Fibroblast of skin of right quadriceps (primary cell): ENCODE measurements around the gene HHIPL1.

Experiments used
- DNase-seq: peaks from one replicate; pipeline ENCODE4 v3.0.0-alpha.2; 2013

Gene HHIPL1

DNA sequence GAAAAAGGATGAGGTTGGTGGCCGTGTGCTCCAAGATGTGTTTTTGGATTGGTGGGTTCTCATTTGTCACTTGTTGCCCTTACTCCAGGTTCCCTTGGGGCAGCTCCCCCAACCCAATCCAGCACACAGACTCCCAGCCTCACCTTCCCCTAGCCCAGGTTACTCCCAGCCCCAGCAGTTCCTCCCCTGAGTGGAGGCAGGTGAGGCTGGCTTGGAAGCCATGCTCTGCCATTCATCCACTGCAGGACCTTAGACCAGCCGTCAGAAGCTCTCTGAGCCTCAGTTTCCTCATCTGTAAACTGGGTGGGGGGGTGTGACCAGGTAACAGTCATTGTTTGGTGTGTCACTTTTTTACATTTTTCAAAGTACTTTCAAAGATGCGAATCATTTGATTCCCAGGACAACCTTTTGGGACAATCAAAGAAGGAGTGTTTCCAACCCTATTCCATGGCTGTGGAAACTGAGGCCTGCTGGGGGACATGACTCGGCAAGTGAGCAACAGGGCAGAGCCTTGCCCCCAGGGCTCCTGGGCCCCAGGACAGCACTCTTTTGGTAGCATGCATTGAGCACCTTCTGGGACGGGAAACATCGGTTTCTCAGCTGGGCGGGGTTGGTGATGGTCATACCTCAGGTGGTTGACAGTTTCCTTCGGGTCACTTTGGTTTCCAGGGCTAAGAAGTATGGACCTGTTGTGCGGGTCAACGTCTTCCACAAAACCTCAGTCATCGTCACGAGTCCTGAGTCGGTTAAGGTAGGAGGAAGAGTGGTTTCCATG, 46.4 kb downstream of the HHIPL1 start:
- DNase-seq = no peak

DNA sequence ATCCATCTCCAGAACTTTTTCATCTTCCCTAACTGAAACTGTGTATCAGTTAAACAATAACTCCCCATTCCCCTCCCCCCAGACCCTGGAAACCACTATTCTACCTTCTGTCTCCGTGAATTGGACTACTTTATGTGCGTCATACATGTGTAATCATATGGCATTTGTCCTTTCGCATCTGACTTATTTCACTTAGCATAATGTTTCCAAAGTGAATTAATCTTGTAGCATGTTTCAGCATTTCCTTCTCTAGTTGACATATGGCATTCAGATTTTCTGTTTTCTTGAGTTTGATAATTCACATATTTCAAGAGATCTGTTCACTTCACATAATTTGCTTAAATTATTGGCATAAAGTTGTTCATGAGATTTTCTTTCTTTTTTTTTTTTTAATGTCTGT, 49.0 kb downstream of the HHIPL1 start:
- DNase-seq = no peak

DNA sequence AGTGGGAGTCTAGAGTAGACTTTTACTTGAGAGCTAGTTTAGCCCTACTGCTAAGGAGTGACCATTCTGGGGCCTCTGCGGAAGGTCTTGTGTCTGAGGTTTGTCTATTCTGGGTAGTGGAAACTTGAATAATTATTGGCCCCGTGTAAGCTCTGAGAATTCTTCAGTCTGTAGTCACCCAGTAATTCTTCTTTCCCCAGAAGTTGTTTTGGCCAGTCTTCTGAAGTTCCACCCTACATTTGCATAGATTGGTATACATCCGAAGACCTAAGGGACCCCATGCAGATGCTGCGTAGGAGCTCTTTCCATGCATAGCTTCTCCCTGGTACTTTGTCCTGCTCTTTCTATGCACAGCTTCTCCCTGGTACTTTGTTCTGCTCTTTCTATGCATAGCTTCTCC, 52.0 kb downstream of the HHIPL1 start:
- no peak for DNase-seq

DNA sequence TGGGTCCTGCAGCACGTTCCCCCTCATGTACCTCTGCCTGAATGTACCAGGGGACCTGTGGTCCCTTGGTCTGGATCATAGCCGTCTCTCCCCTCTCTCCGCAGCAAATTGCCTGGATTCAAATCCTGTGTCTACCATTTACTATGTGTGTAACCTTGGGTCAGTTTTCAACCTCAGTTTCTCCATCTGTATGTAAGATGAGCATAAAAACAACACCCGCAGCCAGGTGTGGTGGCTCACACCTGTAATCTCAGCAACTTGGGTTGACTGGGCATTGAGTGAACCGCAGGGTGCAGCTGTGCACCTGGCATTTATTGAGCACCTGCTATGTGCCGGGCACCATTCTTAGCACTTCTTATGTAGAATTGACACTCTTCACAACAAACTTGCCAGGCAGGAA, 53.3 kb downstream of the HHIPL1 start:
- no peak for DNase-seq

DNA sequence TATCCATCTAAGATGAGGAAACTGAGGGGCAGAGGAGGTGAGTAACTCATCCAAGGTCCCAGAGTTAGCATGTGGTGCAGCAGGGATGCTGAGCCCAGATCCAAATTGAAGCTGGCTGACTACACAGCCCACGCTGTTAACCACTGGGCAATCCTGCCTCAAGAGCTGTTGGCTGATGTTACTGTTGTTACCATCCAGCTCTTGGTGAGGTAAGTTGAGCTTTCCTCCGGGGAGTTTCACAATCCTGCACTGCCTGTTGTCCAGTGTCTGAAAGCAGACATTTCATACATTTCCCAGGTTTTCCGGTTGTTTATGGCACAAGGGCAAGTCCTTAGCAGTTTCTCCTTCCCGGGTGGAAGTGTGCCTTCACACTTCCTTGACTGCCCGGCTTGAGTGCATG, 53.7 kb downstream of the HHIPL1 start:
- no peak for DNase-seq

DNA sequence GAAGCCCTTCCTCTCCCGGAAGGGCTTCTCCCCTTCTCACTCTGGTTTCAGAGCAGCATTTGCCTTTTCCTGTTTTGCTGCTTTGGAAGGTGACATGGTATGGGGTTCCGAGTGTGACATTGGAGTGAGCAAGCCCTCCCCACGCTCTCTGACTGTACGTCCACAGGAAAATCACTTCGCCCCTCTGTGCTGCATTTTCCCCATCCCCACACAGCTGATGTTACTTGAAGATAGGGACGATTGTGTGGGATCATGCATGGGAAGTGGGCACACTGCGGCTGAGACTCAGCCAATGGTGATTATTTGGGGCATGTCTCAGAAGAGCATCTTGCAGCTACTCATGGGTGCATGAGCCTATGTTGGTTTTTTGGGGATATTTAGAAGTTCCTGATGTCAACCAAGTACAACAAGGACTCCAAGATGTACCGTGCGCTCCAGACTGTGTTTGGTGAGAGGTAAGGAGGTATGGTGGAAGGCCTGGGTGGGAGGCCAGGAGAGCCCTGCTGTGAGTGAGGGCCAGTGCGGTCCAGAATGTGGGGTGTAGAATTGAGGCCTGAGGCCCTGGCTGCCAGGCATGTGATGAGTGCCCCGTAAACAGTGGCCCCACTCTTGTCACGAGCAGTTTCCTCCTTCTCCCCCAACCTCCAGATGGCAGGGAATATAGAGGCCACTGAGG, 54.3 kb downstream of the HHIPL1 start:
- no peak for DNase-seq

DNA sequence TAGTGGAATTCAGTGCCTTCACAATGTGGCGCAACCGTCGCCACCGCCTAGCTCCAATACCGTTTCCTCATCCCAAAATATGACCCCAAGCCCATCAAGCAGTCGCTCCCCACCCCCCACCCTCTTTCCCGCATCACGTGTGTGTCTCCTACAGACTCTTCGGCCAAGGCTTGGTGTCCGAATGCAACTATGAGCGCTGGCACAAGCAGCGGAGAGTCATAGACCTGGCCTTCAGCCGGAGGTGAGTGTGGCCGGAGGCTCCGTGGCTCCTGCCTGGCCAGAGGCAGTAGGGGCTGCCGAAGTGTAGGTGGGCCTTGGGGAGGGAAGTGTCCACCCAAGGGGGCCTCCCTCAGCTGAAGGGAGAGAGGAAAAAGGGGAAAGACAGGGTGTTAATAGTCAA, 54.9 kb downstream of the HHIPL1 start:
- no peak for DNase-seq

DNA sequence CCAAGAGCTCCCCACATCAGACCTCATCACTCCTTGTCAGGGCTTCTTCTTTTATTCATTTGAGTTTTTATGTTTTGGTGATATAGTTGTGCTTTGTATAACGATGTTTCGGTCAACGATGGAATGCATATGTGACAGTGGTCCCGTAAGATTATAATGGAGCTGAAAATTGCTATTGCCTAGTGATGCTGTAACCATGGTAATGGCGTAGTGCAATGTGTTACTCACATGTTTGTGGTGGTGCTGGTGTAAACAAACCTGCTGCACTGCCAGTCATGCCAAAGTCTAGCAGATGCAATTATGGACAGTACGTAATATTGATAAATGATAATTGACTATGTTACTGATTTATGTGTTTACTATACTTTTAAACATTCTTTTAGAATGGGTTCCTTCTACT, 55.5 kb downstream of the HHIPL1 start:
- no peak for DNase-seq

DNA sequence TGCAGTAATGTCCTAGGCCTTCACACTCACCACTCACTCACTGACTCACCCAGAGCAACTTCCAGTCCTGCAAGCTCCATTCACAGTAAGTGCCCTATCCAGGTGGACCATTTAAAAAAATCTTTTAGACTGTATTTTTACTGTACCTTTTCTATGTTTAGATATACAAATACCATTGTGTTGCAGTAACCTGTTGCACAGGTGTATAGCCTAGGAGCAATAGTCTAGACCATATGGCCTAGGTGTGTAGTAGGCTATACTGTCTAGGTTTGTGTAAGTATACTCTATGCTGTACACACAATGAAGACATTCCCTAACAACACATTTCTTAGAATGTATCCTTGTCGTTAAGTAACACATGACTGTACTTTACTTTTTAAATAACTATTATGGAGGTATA, 56.3 kb downstream of the HHIPL1 start:
- no peak for DNase-seq

DNA sequence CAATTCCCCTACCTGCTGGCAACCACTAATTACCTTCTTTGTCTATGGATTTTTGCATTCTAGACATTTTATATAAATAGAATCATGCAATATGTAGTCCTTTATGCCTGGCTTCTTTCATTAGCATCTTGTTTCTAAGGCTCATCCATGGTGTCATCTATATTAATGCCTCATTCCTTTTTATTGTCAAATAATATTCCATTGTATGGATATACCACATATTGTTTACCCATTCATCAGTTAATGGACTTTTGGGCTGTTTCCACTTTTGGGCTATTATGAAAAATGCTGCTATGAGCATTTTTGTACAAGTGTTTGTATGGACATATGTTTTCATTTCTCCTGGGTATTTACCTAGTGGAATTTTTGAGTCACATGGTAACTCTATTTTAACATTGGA, 57.2 kb downstream of the HHIPL1 start:
- DNase-seq = no peak

DNA sequence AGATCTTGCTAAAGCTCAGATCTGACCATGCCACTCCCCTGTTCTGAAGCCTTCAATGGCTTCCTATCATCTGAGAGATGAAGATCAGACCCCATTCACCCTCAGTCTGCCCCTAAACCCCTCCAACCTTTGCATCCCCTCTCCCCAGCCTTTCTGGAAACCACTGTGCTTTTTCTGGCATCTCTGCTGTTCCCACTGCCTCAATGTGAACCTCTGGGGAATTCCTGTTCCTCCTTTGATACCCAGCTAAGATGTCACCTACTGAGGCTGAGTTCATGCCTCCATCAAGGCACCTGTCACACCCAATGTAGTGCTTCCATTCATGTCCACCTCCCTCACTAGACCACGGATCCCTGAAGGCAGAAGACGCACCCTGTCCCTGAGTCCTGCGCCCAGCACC, 58.5 kb downstream of the HHIPL1 start:
- DNase-seq = no peak

DNA sequence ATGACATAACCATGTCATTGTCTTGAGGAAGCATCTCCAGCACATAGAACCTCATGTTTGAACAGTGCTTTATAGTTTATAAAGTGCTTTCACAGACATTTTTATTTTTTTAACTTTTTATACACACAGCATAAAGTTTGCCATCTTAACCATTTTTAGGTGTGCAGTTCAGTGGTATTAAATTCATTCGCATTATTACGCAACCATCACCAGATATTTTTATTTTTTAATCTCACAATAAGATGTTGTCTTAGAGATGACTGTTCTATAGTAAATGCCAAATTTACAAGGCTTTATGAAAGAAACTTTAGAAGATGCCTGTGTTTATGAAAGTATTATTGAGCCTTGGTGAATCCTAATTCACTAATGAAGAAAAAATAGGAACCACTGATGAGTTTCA, 59.1 kb downstream of the HHIPL1 start:
- DNase-seq = no peak

DNA sequence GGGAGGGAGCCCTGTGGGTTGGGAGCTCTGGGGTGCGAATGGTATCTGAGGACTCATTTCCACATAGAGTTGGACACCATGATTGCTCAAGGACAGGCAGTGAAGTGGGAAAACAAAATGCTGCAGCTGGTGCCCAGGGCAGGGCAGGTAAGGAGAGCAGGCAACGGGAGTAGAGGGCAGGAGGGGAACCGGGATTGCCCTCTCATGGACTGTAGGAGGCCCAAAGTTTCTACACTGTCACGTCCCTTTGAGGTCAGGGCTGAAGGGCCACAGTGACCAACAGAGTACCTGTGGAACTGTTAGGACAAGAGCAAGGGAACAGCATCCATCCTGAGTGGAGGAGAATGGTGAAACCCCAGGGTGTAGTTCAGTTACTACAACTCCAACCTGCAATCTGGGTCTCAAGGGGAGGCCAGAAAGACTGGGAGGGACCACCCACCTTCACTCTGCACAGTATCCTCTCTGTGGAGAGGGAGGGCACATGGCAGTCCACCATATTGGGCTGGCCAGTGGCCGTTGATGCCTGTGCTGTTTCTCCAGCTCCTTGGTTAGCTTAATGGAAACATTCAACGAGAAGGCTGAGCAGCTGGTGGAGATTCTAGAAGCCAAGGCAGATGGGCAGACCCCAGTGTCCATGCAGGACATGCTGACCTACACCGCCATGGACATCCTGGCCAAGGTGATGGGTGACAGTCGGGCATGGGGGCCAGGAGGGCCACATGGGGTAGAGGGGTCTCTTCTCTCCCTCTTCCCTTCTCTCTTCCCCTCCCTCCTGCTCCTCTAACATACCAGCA, 61.4 kb downstream of the HHIPL1 start:
- DNase-seq = no peak

DNA sequence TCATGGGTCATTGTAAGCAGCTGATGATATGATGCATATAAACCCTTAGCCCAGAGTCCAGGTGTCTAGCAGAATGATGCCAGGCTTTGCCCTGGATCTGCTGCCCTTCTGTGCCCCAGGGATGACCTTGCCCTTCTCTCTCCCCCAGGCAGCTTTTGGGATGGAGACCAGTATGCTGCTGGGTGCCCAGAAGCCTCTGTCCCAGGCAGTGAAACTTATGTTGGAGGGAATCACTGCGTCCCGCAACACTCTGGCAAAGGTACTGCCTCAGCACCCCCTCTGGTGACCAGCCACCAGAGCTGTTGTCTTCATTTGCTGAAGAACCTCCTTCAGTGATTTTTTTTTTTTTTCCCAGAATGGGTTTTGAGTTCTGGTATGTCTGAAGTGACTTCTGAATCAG, 62.5 kb downstream of the HHIPL1 start:
- no peak for DNase-seq

DNA sequence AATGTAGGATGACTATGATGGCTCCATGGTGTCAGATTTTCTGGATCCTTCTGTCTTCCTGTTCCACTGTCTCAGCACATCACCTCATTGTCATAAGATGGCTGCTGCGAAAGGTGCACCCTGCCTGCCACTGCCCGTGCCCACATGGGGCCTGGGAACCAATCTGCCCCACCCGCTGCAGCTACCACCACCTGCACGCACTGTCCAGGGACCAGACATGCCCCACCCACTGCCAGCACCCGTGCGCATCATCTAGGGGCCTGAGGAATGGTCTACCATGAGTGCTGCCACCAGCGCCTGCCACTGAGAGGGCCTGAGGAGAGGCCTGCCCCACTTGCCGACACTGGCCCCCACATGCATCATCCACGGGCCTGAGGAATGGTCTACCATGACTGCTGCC, 63.0 kb downstream of the HHIPL1 start:
- DNase-seq = no peak

DNA sequence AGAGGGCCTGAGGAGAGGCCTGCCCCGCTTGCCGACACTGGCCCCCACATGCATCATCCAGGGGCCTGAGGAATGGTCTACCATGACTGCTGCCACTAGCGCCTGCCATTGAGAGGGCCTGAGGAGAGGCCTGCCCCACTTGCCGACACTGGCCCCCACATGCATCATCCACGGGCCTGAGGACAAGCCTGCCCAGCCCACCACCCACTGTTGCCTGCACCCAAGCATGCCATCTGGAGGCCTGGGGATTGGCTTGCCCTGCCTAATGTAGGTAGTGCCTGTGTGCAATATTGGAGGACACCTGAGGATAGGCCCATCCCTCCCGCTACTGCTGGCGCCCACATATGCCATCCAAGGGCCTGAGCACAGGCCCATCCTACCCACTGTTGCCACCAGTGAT, 63.5 kb downstream of the HHIPL1 start:
- no peak for DNase-seq

DNA sequence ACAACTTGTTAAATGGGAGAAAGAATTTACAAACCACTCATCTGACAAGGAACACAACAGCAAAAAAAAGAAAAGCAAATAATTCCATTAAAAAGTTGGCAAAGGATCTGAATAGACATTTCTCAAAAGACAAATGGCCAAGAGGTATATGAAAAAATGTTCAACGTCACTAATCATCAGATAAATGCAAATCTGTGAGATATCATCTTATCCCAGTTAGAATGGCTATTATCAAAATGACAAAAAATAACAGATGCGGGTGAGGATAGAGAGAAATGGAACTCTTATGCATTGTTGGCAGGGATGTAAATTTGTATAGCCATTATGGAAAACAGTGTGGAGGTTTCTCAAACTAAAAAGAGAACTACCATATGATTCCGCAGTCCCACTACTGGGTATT, 69.0 kb downstream of the HHIPL1 start:
- no peak for DNase-seq

DNA sequence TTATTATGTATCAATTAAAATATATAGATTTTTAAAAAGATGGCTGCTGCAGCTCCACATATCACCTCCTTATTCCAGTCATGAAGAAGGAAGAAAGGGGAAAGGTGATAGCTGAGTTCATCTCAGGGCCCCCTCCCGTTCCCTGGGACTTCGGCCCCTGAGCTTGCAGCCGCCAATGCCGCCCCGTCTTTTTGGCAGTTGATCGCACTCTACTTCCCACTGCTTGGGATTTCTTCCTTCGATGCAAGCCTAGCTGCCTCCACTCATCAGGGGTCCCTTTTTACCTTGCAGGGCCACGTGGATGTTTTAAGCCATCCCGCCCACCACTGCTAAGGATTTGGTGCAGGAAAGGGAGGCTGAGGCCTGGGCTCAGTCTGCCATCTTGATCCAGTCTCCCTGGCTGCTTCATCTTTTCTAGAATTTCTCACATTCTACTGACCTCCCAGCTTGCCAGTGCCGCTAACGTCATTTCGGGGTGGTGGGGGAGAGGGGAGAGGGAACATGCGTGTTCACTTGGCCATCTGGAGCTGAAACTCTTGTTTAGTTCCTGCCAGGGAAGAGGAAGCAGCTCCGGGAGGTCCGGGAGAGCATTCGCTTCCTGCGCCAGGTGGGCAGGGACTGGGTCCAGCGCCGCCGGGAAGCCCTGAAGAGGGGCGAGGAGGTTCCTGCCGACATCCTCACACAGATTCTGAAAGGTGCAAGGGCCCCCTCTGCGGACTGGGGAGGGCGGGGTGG, 70.5 kb downstream of the HHIPL1 start:
- DNase-seq = no peak

DNA sequence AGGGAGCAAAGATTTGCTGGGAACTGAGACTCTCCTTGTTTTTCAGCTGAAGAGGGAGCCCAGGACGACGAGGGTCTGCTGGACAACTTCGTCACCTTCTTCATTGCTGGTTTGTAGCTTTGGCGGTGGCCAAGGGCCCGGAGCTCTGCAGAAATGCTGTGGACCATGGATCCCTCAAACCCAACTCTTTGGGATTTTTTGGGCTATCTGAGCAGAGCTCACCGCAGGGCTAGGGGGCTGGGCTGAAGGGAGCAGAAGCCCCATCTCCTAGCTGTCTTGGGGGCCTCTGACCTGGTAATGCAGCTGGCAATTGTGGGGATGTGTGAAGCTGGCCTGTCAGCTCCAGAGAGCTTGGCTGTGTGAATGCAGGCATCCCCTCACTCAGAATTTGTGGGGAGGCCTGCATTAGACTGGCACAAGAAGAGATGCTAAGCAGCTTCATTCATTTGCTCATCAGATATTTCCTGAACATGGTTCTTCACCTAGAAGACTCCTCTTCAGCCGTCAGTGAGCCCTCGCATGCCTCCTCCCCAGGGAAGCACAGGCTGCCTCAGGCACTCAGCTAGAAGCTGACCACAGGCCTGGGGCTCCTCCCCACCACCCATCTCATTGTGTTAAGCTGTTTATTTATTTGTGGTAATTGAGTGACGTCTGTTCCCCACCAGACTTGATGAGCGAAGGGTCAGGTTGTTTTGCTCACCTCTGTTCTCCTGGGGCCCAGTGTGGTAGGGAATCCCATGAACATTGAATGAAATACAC, 71.3 kb downstream of the HHIPL1 start:
- DNase-seq = no peak

DNA sequence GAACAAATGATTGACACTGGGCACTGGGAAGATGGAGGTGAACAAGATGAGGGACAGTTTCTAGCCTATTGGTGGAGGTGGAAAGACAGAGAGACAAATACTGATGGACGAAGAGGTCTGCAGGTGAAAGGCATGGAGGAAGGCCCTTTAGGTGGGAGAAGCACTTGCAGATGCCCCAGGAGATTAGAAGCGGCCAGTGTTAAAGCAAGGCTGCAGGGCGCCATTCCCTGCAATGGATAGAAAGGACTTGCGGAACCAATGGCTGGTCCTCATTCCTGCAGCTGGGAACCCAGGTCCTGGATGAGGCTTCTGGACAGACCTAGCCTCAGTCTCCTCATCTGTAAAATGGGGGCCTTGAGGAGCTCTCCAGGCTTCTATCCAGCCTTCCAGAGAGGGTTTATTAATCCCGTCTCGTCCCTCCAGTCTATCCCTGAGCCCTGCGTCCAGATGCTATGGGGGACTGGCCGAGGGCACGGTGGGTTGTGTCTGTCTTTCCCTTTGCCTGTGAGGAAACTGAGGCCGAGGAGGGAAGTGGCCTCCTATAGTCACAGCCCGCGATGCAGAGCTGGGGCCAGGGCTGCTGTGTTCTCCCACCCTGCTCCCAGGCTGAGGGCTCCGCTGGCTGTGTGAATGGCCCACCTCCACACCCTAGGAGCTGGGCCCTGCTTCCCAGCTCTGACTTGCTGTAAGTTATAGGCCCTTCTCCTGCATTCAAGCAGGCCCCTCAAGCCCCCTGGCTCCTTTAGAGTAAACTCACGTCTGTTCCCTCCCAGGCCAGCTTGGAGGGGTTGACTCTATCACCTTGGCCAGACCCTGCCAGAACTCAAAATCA, 72.1 kb downstream of the HHIPL1 start:
- DNase-seq = no peak

DNA sequence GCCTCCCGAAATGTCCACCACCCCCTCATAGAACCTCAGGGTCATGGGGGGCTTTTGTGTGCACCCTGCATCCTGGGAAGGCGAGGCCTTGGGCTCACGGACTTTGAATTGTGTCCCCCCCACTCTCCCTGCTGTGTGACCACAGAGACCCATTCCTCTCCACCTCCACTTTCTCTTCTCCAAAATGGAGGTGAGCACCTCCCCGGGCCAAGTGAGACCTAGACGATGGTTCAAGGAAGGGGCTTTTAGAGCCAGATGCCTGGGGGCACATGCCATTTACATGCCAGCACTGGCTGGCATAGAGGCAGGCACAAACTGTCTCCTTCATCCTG, 72.7 kb downstream of the HHIPL1 start:
- no peak for DNase-seq
